ENCODE results near the gene CCNK.

DNA sequence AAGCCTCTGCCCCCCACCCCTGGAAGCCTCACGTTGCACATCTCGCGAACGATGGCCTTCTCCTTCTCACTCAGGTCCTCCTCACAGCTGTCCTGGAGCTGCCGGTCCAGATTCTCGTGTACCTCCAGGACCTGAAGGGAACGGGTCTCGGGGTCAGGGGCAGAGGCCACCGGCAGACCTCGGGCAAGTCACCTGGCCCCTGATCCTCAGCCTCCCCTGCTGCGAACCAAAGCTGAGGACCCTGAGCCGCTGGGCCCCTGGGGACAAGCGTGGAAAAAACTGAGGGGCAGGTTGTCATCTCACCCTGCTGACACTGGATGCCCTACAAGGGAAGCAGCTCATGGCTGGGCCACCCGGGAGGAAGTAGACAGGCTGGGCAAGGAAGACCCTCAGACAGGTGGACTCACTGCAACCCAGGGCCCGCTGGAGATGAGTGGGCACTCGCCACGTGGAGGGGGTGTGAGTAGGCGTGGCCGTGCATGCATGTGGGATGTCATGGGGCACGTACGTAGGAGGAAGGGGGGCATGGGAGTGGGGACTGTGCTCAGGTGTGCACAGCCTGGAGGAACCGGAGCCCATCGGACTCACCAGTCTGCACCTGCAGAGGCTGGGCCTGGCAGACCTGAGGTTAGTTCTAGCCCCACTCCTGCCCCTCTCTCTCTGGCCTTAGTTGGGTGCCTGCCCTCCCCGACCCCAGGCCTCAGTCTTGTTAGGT is 35.1 kb downstream of the CCNK start:
- TF ChIP-seq, protein P1, sequence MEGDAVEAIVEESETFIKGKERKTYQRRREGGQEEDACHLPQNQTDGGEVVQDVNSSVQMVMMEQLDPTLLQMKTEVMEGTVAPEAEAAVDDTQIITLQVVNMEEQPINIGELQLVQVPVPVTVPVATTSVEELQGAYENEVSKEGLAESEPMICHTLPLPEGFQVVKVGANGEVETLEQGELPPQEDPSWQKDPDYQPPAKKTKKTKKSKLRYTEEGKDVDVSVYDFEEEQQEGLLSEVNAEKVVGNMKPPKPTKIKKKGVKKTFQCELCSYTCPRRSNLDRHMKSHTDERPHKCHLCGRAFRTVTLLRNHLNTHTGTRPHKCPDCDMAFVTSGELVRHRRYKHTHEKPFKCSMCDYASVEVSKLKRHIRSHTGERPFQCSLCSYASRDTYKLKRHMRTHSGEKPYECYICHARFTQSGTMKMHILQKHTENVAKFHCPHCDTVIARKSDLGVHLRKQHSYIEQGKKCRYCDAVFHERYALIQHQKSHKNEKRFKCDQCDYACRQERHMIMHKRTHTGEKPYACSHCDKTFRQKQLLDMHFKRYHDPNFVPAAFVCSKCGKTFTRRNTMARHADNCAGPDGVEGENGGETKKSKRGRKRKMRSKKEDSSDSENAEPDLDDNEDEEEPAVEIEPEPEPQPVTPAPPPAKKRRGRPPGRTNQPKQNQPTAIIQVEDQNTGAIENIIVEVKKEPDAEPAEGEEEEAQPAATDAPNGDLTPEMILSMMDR (IDR thresholded peaks at IDR 0.05 in 8 of 11, conservative IDR thresholded peaks at IDR 0.05 in 3 of 11), result no peak
- TF ChIP-seq POLR2A (IDR thresholded peaks at IDR 0.05), result no peak

Data from spleen (tissue), 7 donors.